Stimulated activated CD8-positive, alpha-beta memory T cell treated with anti-CD3 and anti-CD28 coated beads, Interleukin-7, amount 100 ng/mL, for 24 hours (primary cell): ENCODE results near the gene HPF1.
"Not testable (repeated sequence)": the region's sequence is repeated elsewhere in the genome, so short reads cannot be mapped to it uniquely, and the experiment has no call there.

Experiments used
- DNase-seq: peaks from one replicate; pipeline ENCODE4 v3.0.0-alpha.2; 2020; ENCODE audit warnings: low read depth

HPF1 gene

GRCh38 chr4:169757575-169758184, at the start of gene HPF1:
Gene HPF1 (minus strand): TSS chr4:169757944. CDS start chr4:169757877, 67 bp downstream.
- DNase-seq: peak; percentile 90

GRCh38 chr4:169806770-169807169, 49.0 kb upstream of the HPF1 start:
- not testable (repeated sequence) for DNase-seq

GRCh38 chr4:169803413-169803812, 45.7 kb upstream of the HPF1 start:
- no peak for DNase-seq

- DNase-seq: no peak
These were observed 45.1 kb upstream of the HPF1 start for GRCh38 chr4:169802873-169803272.

- DNase-seq: no peak
These were observed 42.8 kb upstream of the HPF1 start for GRCh38 chr4:169800541-169800940.

GRCh38 chr4:169799260-169799659, 41.5 kb upstream of the HPF1 start:
- DNase-seq: no peak

GRCh38 chr4:169795585-169795984, 37.8 kb upstream of the HPF1 start:
- no peak for DNase-seq

GRCh38 chr4:169791527-169792156, 33.9 kb upstream of the HPF1 start:
- no peak for DNase-seq

- no peak for DNase-seq
These were observed 33.3 kb upstream of the HPF1 start for GRCh38 chr4:169791062-169791461.

- no peak for DNase-seq
These were observed 17.0 kb upstream of the HPF1 start for GRCh38 chr4:169774466-169775445.

- no peak for DNase-seq
These were observed 16.1 kb upstream of the HPF1 start for GRCh38 chr4:169773889-169774288.

GRCh38 chr4:169771556-169772080, 13.9 kb upstream of the HPF1 start:
- DNase-seq: not testable (repeated sequence)

GRCh38 chr4:169770416-169770815, 12.7 kb upstream of the HPF1 start:
- no peak for DNase-seq

GRCh38 chr4:169768385-169768784, 10.6 kb upstream of the HPF1 start:
- DNase-seq: no peak

GRCh38 chr4:169766741-169767140, 9.0 kb upstream of the HPF1 start:
- no peak for DNase-seq

- DNase-seq: no peak
These were observed 8.1 kb upstream of the HPF1 start for GRCh38 chr4:169765835-169766234.

- DNase-seq: no peak
These were observed 4.1 kb upstream of the HPF1 start for GRCh38 chr4:169761846-169762245.

GRCh38 chr4:169758401-169758962, 738 bp upstream of the HPF1 start:
- DNase-seq: no peak

GRCh38 chr4:169756971-169757574, 671 bp downstream of the HPF1 start:
- no peak for DNase-seq

- DNase-seq: no peak
These were observed 12.5 kb downstream of the HPF1 start for GRCh38 chr4:169745291-169745690.

- DNase-seq: no peak
These were observed 13.1 kb downstream of the HPF1 start for GRCh38 chr4:169744601-169745000.

GRCh38 chr4:169741569-169741968, 16.2 kb downstream of the HPF1 start:
- no peak for DNase-seq
